Thoracic aorta (tissue), 2 donors: Measurements from ENCODE around the gene SMARCB1. TPM values are rescaled to one million over a fixed set of nuclear protein-coding genes. Genes with fewer than 3 reads are reported as not detected.
A peak's percentile ranks its signal among the peaks of the same experiment; 100 is the strongest.
"Not testable (repeated sequence)": the region's sequence is repeated elsewhere in the genome, so short reads cannot be mapped to it uniquely, and the experiment has no call there.

ENCODE experiments used
- ATAC-seq: fragments of 150-250 bp; one replicate; pipeline ENCODE4 v1.8.0; 2017; ENCODE audit warnings: low read depth; ENCODE audit not compliant: insufficient number of reproducible peaks, low FRiP score
- DNase-seq: peaks from one replicate; pipeline ENCODE4 v3.0.0-alpha.2; 2020; ENCODE audit warnings: low spot score
- H3K27ac ChIP-seq, 2 donors: fragments of 200-600 bp; sonication (generic); 1 replicate in 1 of 2; 2 replicates in 1 of 2; pipeline ENCODE4 v1.5.1; 2016; ENCODE audit warnings: mild to moderate bottlenecking in 2 of 2, moderate library complexity in 2 of 2
- H3K27me3 ChIP-seq: fragments of 200-600 bp; sonication (generic); replicated peaks from 2 replicates; pipeline ENCODE4 v1.6.0; 2016; ENCODE audit warnings: mild to moderate bottlenecking; ENCODE audit not compliant: insufficient read depth
- H3K36me3 ChIP-seq: fragments of 200-600 bp; sonication (generic); one replicate; pipeline ENCODE4 v1.5.1; 2016
- H3K4me1 ChIP-seq, 2 donors: fragments of 200-600 bp; sonication (generic); 1 replicate in 1 of 2; 2 replicates in 1 of 2; pipeline versions ENCODE4 v1.5.1 to v1.6.0; 2016; ENCODE audit warnings: low read depth in 2 of 2, mild to moderate bottlenecking in 1 of 2; ENCODE audit not compliant: control insufficient read depth in 1 of 2
- H3K4me3 ChIP-seq: fragments of 200-600 bp; sonication (generic); 2 replicates; pipeline ENCODE4 v1.5.1; 2016; ENCODE audit warnings: mild to moderate bottlenecking
- H3K9me3 ChIP-seq: fragments of 200-600 bp; sonication (generic); 2 replicates; pipeline ENCODE4 v1.5.1; 2016
- total RNA-seq, 2 donors: library from RNA; depleted of rRNA; stranded (reverse); fragments of >200 nt; gene quantifications; one replicate each; pipeline versions ENCODE4 v1.1.0 to v1.2.3, GENCODE V29; 2016
- TF ChIP-seq, protein P1 (sequence below): fragments of 200-600 bp; sonication (generic); IDR thresholded peaks from one replicate; pipeline ENCODE4 v1.5.1; 2019; ENCODE audit warnings: antibody characterized with exemption

SMARCB1 gene
- total RNA-seq, 2 donors from 2014 or later, result 43.5 to 50.0 TPM

DNA sequence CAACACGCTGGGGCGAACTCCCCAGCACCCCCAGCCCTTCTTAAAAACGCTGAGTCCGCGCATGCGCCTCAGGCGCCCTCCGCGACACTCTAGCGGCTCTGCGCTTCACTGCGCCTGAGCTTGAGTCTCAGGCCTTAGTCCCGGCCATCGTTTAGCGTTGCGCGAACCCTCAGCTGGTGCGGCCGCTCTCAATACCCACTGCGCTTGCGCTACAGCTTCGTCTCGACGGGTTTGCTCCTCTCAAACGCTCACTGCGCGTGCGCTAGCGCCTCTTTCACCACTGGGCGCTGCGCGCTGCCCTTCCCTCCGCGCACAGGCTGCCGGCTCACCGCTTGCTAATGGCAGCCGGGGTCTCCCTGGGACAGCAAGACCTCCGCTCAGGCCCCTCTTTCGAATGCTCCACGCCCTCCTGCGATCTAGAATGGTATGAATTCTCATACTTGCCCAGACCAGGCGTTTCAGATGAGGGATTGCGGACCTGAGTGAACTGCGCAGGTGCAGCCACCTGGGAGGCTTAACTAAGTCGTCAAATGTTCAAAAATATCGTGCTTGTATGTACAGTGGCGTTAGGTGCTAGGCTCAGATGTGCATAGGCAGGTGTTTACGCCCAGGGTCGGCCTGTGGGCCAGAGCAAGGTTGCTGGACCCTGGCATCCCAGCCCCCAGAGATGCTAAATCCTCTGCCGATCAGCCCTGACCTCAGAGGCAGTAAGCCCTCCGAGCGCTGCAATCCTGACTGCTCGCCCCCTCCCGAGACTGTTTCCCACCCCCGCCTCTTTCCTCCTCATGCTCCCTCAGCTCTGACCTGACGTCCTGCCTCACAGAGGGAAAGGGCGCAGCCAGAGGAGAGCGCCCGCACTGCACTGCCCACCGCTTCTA, 71.1 kb downstream of the SMARCB1 start, which contains the start of gene SLC2A11:
TSS of gene SLC2A11 (plus strand) at position 270 of the 878 bp plus-strand sequence. CDS start at position 395, 125 bp downstream.
- Histone ChIP-seq H3K4me3 (peak within 1 kb of the TSS; percentile 69), H3K27ac (peak within 1 kb of the TSS; percentile 65 to 85), H3K36me3 (no peaks in the 10 kb centered on the region), H3K27me3 (no peaks in the 10 kb centered on the region), H3K4me1 (peaks cover 13 to 18% of the 10 kb centered on the region in 2 donors), H3K9me3 (no peaks in the 10 kb centered on the region)
- peak; percentile 89 for DNase-seq
- TF ChIP-seq, protein P1, sequence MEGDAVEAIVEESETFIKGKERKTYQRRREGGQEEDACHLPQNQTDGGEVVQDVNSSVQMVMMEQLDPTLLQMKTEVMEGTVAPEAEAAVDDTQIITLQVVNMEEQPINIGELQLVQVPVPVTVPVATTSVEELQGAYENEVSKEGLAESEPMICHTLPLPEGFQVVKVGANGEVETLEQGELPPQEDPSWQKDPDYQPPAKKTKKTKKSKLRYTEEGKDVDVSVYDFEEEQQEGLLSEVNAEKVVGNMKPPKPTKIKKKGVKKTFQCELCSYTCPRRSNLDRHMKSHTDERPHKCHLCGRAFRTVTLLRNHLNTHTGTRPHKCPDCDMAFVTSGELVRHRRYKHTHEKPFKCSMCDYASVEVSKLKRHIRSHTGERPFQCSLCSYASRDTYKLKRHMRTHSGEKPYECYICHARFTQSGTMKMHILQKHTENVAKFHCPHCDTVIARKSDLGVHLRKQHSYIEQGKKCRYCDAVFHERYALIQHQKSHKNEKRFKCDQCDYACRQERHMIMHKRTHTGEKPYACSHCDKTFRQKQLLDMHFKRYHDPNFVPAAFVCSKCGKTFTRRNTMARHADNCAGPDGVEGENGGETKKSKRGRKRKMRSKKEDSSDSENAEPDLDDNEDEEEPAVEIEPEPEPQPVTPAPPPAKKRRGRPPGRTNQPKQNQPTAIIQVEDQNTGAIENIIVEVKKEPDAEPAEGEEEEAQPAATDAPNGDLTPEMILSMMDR, result peak; percentile 44
- peak; percentile 91 for ATAC-seq

DNA sequence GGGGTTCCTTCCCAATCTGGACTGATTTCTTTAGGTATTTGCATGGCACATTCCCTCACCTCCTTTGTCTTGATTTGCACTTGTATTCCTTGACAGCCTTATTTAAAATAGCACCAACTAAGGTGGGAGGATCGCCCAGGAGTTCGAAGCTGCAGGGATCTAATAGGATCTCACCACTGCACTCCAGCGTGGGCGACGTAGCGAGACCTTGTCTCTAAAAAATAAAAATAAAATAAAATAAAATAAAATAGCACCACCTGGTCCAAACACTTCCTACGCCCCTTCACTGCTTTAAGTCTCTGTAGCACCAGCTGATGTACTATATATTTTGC, 71.7 kb downstream of the SMARCB1 start:
- Histone ChIP-seq H3K36me3 (no peaks in the 10 kb centered on the region), H3K27me3 (no peaks in the 10 kb centered on the region), H3K4me1 (peaks cover 13 to 18% of the 10 kb centered on the region in 2 donors), H3K9me3 (no peaks in the 10 kb centered on the region), H3K4me3 (peak overlapping the region; percentile 69), H3K27ac (peak overlapping the region; percentile 65 to 85)
- ATAC-seq, result no peak
- DNase-seq, result no peak
- TF ChIP-seq, protein P1, result no peak

DNA sequence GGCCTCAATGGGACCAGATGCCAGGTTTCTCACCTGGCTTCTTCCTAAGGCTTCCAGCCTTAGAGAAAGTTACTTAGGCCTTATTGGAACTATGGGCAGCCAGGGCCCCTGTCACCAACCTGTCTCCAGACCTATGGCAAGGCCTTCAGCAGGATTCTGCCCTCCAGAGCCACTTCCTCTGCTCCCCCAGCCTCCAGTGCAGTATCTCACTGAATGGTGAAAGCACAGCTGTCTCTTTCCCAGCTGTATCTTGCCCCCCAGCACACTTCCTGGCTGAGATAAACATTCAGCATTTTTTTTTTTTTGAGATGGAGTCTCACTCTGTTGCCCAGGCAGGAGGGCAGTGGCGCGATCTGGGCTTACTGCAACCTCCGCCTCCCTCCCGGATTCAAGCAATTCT, 72.4 kb downstream of the SMARCB1 start:
- no peaks in the 10 kb centered on the region for H3K9me3 ChIP-seq
- H3K27me3 ChIP-seq, result no peaks in the 10 kb centered on the region
- H3K4me3 ChIP-seq, result no peak overlapping the region
- DNase-seq (no peak), ATAC-seq (no peak)
- peaks cover 13 to 18% of the 10 kb centered on the region in 2 donors for H3K4me1 ChIP-seq
- no peak overlapping the region for H3K27ac ChIP-seq
- TF ChIP-seq, protein P1, result no peak
- no peaks in the 10 kb centered on the region for H3K36me3 ChIP-seq

DNA sequence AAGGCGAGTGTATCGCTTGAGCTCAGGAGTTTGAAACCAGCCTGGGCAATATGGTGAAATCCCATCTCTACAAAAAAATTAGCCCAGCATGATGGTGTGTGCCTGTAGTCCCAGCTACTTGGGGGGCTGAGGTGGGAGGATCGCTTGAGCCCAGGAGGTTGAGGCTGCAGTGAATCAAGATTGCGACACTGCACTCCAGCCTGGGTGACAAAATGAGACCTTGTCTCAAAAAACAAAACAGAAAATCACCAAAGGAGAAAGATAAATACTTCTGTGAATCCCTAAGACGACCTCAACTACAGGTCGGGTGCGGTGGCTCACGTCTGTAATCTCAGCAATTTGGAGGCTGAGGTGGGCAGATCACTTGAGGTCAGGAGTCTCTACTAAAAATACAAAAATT, 73.4 kb downstream of the SMARCB1 start:
- H3K4me3 ChIP-seq, ATAC-seq, DNase-seq, H3K27ac ChIP-seq, H3K9me3 ChIP-seq, H3K36me3 ChIP-seq, H3K27me3 ChIP-seq: not testable (repeated sequence)
- peaks cover 13 to 18% of the 10 kb centered on the region in 2 donors for H3K4me1 ChIP-seq

DNA sequence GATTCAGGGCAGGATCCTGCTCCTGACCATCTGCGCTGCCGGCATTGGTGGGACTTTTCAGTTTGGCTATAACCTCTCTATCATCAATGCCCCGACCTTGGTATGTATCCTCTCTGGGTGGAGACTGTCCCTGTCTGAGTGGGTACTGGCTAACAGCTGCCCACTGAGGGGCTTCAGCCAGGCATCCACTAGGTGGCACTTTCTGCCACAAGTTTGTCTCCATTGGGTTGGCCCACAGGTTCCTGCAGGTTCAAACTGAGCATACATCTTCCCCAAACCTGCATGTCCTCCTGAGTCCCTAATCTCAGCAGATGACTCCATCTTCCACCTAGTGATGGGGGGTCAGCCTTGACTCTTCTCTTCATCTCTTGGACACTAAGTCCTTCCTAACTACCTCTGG, 75.3 kb downstream of the SMARCB1 start:
- Histone ChIP-seq H3K27ac (no peak overlapping the region), H3K9me3 (no peaks in the 10 kb centered on the region), H3K4me3 (no peak overlapping the region), H3K36me3 (no peaks in the 10 kb centered on the region), H3K4me1 (peaks cover 9 to 10% of the 10 kb centered on the region in 2 donors), H3K27me3 (no peaks in the 10 kb centered on the region)
- TF ChIP-seq, protein P1, result peak; percentile 32
- DNase-seq, result no peak
- ATAC-seq, result no peak

DNA sequence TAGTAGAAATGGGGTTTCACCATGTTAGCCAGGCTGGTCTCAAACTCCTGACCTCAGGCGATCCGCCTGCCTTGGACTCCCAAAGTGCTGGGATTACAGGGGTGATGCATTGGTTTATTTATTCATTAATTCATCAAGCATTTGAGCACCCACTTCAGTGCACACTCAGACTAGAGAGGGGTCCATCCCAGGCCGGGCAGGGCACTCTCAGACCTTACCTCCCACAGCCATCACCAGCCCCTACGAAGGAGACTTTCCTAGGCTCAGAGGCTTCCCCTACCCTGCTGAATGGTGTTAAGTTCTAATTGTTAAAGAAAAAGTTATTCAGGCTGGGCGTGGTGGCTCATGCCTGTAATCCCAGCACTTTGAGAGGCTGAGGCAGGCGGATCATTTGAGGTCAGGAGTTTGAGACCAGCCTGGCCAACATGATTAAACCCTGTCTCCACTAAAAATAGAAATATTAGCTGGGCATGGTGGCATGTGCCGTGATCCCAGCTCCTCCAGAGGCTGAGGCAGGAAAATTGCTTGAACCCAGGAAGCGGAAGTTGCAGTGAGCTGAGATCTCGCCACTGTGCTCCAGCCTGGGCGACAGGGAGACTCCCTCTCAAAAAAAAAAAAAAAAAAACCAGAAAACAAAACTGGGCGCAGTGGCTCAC, 77.9 kb downstream of the SMARCB1 start:
- ATAC-seq, H3K4me3 ChIP-seq, H3K9me3 ChIP-seq, H3K27ac ChIP-seq, H3K36me3 ChIP-seq, H3K4me1 ChIP-seq, H3K27me3 ChIP-seq, DNase-seq: not testable (repeated sequence)
